Activated CD4-positive, alpha-beta memory T cell treated with anti-CD3 and anti-CD28 coated beads for 36 hours (primary cell): ENCODE data around the gene INHBC. TPM values are rescaled to one million over a fixed set of nuclear protein-coding genes. Genes with fewer than 3 reads are reported as not detected.

Experiments used
- CTCF ChIA-PET: fragments of 350-600 bp; sonication (Branson Sonifier 250); formaldehyde crosslinking; loops from one replicate; lab custom pipeline; 2021; ENCODE audit warnings: antibody characterized with exemption, inconsistent platforms; lab: Charles Lee
- POLR2A ChIA-PET: fragments of 350-600 bp; sonication (Branson Sonifier 250); formaldehyde crosslinking; loops from one replicate; lab custom pipeline; 2021; ENCODE audit warnings: antibody characterized with exemption; lab: Charles Lee
- DNase-seq: peaks from one replicate; pipeline ENCODE4 v3.0.0-alpha.2; 2020
- H3K27ac Mint-ChIP-seq: one replicate; pipeline ENCODE4 v1.8.0; 2021; ENCODE audit warnings: mixed read lengths
- H3K27me3 Mint-ChIP-seq: one replicate; pipeline ENCODE4 v1.8.0; 2021; ENCODE audit warnings: mixed read lengths
- H3K36me3 Mint-ChIP-seq: one replicate; pipeline ENCODE4 v1.8.0; 2021; ENCODE audit warnings: mixed read lengths
- H3K4me1 Mint-ChIP-seq: one replicate; pipeline ENCODE4 v1.8.0; 2021; ENCODE audit warnings: low read depth, mixed read lengths
- H3K4me3 Mint-ChIP-seq: one replicate; pipeline ENCODE4 v1.8.0; 2021; ENCODE audit warnings: mild to moderate bottlenecking, mixed read lengths
- H3K9me3 Mint-ChIP-seq: one replicate; pipeline ENCODE4 v1.8.0; 2021; ENCODE audit warnings: mixed read lengths
- intact Hi-C: fragments of 100-400 bp; cut with micrococcal nuclease; formaldehyde crosslinking; loops from one replicate; pipeline ENCODE4 v1.15.1; 2023
- total RNA-seq, 2 experiments: library from RNA; stranded (reverse); gene quantifications; one replicate each; pipeline ENCODE4 v1.2.3, GENCODE V29; 2021

Gene INHBC
- total RNA-seq, 2 experiments from 2014 or later = not detected

GRCh38 chr12:57446292-57446960, 11.8 kb downstream of the INHBC start:
- Mint-ChIP-seq H3K9me3 (peaks cover 7% of the 10 kb centered on the region), H3K27me3 (peaks cover 2% of the 10 kb centered on the region), H3K36me3 (peaks cover 2% of the 10 kb centered on the region), H3K4me1 (no peaks in the 10 kb centered on the region), H3K27ac (no peak overlapping the region), H3K4me3 (no peak overlapping the region)
- ChIA-PET CTCF (interaction anchor here (1.0 to 3.0 kb wide), 2 partner anchors 9 to 13 kb away, joined by 6 to 19 read pairs; partner anchors contain the start of genes GLI1 and INHBE), POLR2A (no interaction called here)
- intact Hi-C loops = no loop called here
- DNase-seq = no peak

GRCh38 chr12:57448669-57449068, 14.1 kb downstream of the INHBC start:
- no peak for DNase-seq
- no peak overlapping the region for H3K27ac Mint-ChIP-seq
- ChIA-PET POLR2A (no interaction called here), CTCF (interaction anchor here (0.6 to 1.3 kb wide), 3 partner anchors 10 to 141 kb away, joined by 3 to 4 read pairs (median 3); no protein-coding TSS in a partner anchor)
- no peak overlapping the region for H3K4me3 Mint-ChIP-seq
- peaks cover 5% of the 10 kb centered on the region for H3K4me1 Mint-ChIP-seq
- intact Hi-C loops = no loop called here
- H3K36me3 Mint-ChIP-seq = no peaks in the 10 kb centered on the region
- H3K9me3 Mint-ChIP-seq = no peaks in the 10 kb centered on the region
- H3K27me3 Mint-ChIP-seq = no peaks in the 10 kb centered on the region

GRCh38 chr12:57449375-57449774, 14.8 kb downstream of the INHBC start:
- ChIA-PET POLR2A (no interaction called here), CTCF (no interaction called here)
- H3K27ac Mint-ChIP-seq = no peak overlapping the region
- H3K9me3 Mint-ChIP-seq = no peaks in the 10 kb centered on the region
- H3K36me3 Mint-ChIP-seq = no peaks in the 10 kb centered on the region
- no peak for DNase-seq
- peaks cover 5% of the 10 kb centered on the region for H3K4me1 Mint-ChIP-seq
- no peak overlapping the region for H3K4me3 Mint-ChIP-seq
- no peaks in the 10 kb centered on the region for H3K27me3 Mint-ChIP-seq
- intact Hi-C loops = no loop called here

- Mint-ChIP-seq H3K9me3 (no peaks in the 10 kb centered on the region), H3K4me3 (no peak overlapping the region), H3K27ac (no peak overlapping the region), H3K36me3 (no peaks in the 10 kb centered on the region), H3K27me3 (no peaks in the 10 kb centered on the region), H3K4me1 (peaks cover 5% of the 10 kb centered on the region)
- no peak for DNase-seq
- ChIA-PET CTCF (interaction anchor here (1.2 to 1.6 kb wide), 2 partner anchors 9 to 10 kb away, joined by 3 to 8 read pairs; partner anchors contain the start of gene GLI1), POLR2A (no interaction called here)
- intact Hi-C loops = no loop called here
Observed at GRCh38 chr12:57450057-57450456, 15.5 kb downstream of the INHBC start.

- ChIA-PET CTCF (interaction anchor here (0.7 to 6.4 kb wide), 14 partner anchors 8 to 340 kb away, joined by 3 to 158 read pairs (median 6); partner anchors contain the start of genes GLI1 and STAT6), POLR2A (no interaction called here)
- Mint-ChIP-seq H3K9me3 (no peaks in the 10 kb centered on the region), H3K4me1 (peaks cover 13% of the 10 kb centered on the region), H3K27ac (no peak overlapping the region), H3K27me3 (peaks cover 1% of the 10 kb centered on the region), H3K36me3 (no peaks in the 10 kb centered on the region), H3K4me3 (no peak overlapping the region)
- no peak for DNase-seq
- intact Hi-C loops = no loop called here
Observed at GRCh38 chr12:57451233-57451778, 16.7 kb downstream of the INHBC start.

- Mint-ChIP-seq H3K27ac (peak overlapping the region; percentile 53), H3K36me3 (no peaks in the 10 kb centered on the region), H3K4me3 (no peak overlapping the region), H3K9me3 (no peaks in the 10 kb centered on the region), H3K4me1 (peaks cover 13% of the 10 kb centered on the region), H3K27me3 (peaks cover 1% of the 10 kb centered on the region)
- peak; percentile 49 for DNase-seq
- POLR2A ChIA-PET = interaction anchor here (0.7 to 1.2 kb wide), 2 partner anchors 22 to 145 kb away, joined by 3 to 4 read pairs; no protein-coding TSS in a partner anchor
- CTCF ChIA-PET = interaction anchor here (0.6 to 6.4 kb wide), 51 partner anchors 11 to 342 kb away, joined by 3 to 158 read pairs (median 4); partner anchors contain the start of genes INHBC, STAC3 and STAT6
- intact Hi-C loops = loop anchor here (2.0 kb wide), 2 partner anchors 22 to 144 kb away; partner anchors contain the start of gene R3HDM2
Observed at GRCh38 chr12:57452181-57452936, 17.8 kb downstream of the INHBC start.

- Mint-ChIP-seq H3K36me3 (no peaks in the 10 kb centered on the region), H3K4me3 (no peak overlapping the region), H3K9me3 (no peaks in the 10 kb centered on the region), H3K4me1 (peaks cover 13% of the 10 kb centered on the region), H3K27me3 (peaks cover 1% of the 10 kb centered on the region), H3K27ac (peak overlapping the region; percentile 53)
- ChIA-PET CTCF (interaction anchor here (0.6 to 6.4 kb wide), 50 partner anchors 11 to 239 kb away, joined by 3 to 158 read pairs (median 4); partner anchors contain the start of genes INHBC and STAC3), POLR2A (interaction anchor here (0.7 to 1.2 kb wide), 2 partner anchors 23 to 145 kb away, joined by 3 to 4 read pairs; no protein-coding TSS in a partner anchor)
- intact Hi-C loops = loop anchor here (1.0 to 2.0 kb wide), 3 partner anchors 22 to 190 kb away; partner anchors contain the start of gene R3HDM2
- DNase-seq = peak; percentile 77
Observed at GRCh38 chr12:57452937-57453509, 18.4 kb downstream of the INHBC start.

- Mint-ChIP-seq H3K9me3 (no peaks in the 10 kb centered on the region), H3K27ac (no peak overlapping the region), H3K27me3 (peaks cover 1% of the 10 kb centered on the region), H3K36me3 (no peaks in the 10 kb centered on the region), H3K4me3 (no peak overlapping the region), H3K4me1 (peaks cover 19% of the 10 kb centered on the region)
- intact Hi-C loops = no loop called here
- no peak for DNase-seq
- ChIA-PET POLR2A (no interaction called here), CTCF (interaction anchor here (1.2 to 6.4 kb wide), 14 partner anchors 9 to 241 kb away, joined by 3 to 158 read pairs (median 10); partner anchors contain the start of gene INHBC)
Observed at GRCh38 chr12:57454213-57454565, 19.6 kb downstream of the INHBC start.

GRCh38 chr12:57454566-57455373, 20.2 kb downstream of the INHBC start, which contains the start of gene INHBE:
INHBE (plus strand) TSS chr12:57455307; CDS start chr12:57455537, 230 bp downstream.
- intact Hi-C loops = loop anchor here (5.0 kb wide), 1 partner anchor 168 kb away; no protein-coding TSS in a partner anchor
- DNase-seq = peak; percentile 43
- Mint-ChIP-seq H3K4me3 (peak within 1 kb of the TSS; percentile 72), H3K27me3 (peaks cover 1% of the 10 kb centered on the region), H3K27ac (peak within 1 kb of the TSS; percentile 16), H3K36me3 (no peaks in the 10 kb centered on the region), H3K4me1 (peaks cover 19% of the 10 kb centered on the region), H3K9me3 (no peaks in the 10 kb centered on the region)
- ChIA-PET POLR2A (interaction anchor here (0.8 kb wide), 1 partner anchor 25 kb away, joined by 3 read pairs; no protein-coding TSS in a partner anchor), CTCF (interaction anchor here (1.0 to 6.4 kb wide), 25 partner anchors 9 to 343 kb away, joined by 3 to 158 read pairs (median 5); partner anchors contain the start of gene INHBC)

GRCh38 chr12:57455374-57456144, 21.0 kb downstream of the INHBC start:
- no peak for DNase-seq
- H3K36me3 Mint-ChIP-seq = no peaks in the 10 kb centered on the region
- ChIA-PET CTCF (interaction anchor here (0.6 to 6.4 kb wide), 37 partner anchors 8 to 344 kb away, joined by 3 to 158 read pairs (median 4); partner anchors contain the start of gene INHBC), POLR2A (interaction anchor here (0.6 to 0.8 kb wide), 2 partner anchors 25 to 32 kb away, joined by 3 read pairs; no protein-coding TSS in a partner anchor)
- H3K9me3 Mint-ChIP-seq = no peaks in the 10 kb centered on the region
- H3K27ac Mint-ChIP-seq = no peak overlapping the region
- H3K27me3 Mint-ChIP-seq = peaks cover 5% of the 10 kb centered on the region
- intact Hi-C loops = loop anchor here (5.0 kb wide), 1 partner anchor 167 kb away; no protein-coding TSS in a partner anchor
- H3K4me3 Mint-ChIP-seq = peak overlapping the region; percentile 72
- H3K4me1 Mint-ChIP-seq = peaks cover 24% of the 10 kb centered on the region
